Caco-2 (cell line): ENCODE measurements around the gene MAD1L1. TPM values are rescaled to one million over a fixed set of nuclear protein-coding genes. Genes with fewer than 3 reads are reported as not detected.
"Not testable (repeated sequence)": the region's sequence is repeated elsewhere in the genome, so short reads cannot be mapped to it uniquely, and the experiment has no call there.

Experiments used
- BruUV-seq: library from RNA; stranded (reverse); fragments of 400-500 nt; replicated peaks from 2 replicates; lab custom pipeline; 2021; lab: Mats Ljungman, UMichigan
- CTCF ChIA-PET: fragments of 300-600 bp; sonication (Branson Sonifier 250); formaldehyde crosslinking; loops from one replicate; lab custom pipeline; 2022; ENCODE audit warnings: antibody characterized with exemption; lab: Charles Lee
- POLR2A ChIA-PET: fragments of 300-600 bp; sonication (Branson Sonifier 250); formaldehyde crosslinking; loops from one replicate; lab custom pipeline; 2022; ENCODE audit warnings: antibody characterized with exemption; lab: Charles Lee
- DNase-seq, 2 experiments: peaks; one replicate each; pipeline versions ENCODE4 v3.0.0 to v3.0.0-alpha.2; 2020 to 2022
- H3K27me3 ChIP-seq: replicated peaks from 2 replicates; pipeline ENCODE4 v1.6.0; 2011; ENCODE audit warnings: low read length; ENCODE audit not compliant: control insufficient read depth, insufficient read depth
- H3K36me3 ChIP-seq: 2 replicates; pipeline ENCODE4 v1.5.1; 2011; ENCODE audit warnings: low read length; ENCODE audit not compliant: control insufficient read depth, insufficient read depth
- H3K4me1 ChIP-seq: fragments of 250-450 bp; sonication (Bioruptor Pico); 2 replicates; pipeline ENCODE4 v1.5.1; 2020; ENCODE audit warnings: mild to moderate bottlenecking
- H3K4me3 ChIP-seq: 2 replicates; pipeline ENCODE4 v1.5.1; 2011; ENCODE audit warnings: low read depth, mild to moderate bottlenecking, control low read depth, low read length
- H3K9me3 ChIP-seq: fragments of 250-450 bp; sonication (Bioruptor Pico); 2 replicates; pipeline ENCODE4 v1.5.1; 2020; ENCODE audit warnings: mild to moderate bottlenecking, moderate library complexity
- H3K27ac Mint-ChIP-seq: one replicate; pipeline ENCODE4 v1.8.0; 2022; ENCODE audit warnings: mixed read lengths; ENCODE audit not compliant: unreplicated experiment
- H3K27me3 Mint-ChIP-seq: one replicate; pipeline ENCODE4 v1.8.0; 2022; ENCODE audit warnings: mixed read lengths; ENCODE audit not compliant: insufficient read depth, unreplicated experiment
- H3K36me3 Mint-ChIP-seq: one replicate; pipeline ENCODE4 v1.8.0; 2022; ENCODE audit warnings: mild to moderate bottlenecking, mixed read lengths; ENCODE audit not compliant: insufficient read depth, unreplicated experiment
- H3K4me1 Mint-ChIP-seq: one replicate; pipeline ENCODE4 v1.8.0; 2022; ENCODE audit warnings: low read depth, mixed read lengths; ENCODE audit not compliant: unreplicated experiment
- H3K4me3 Mint-ChIP-seq: one replicate; pipeline ENCODE4 v1.8.0; 2022; ENCODE audit warnings: mild to moderate bottlenecking, moderate library complexity, mixed read lengths; ENCODE audit not compliant: unreplicated experiment
- H3K9me3 Mint-ChIP-seq: one replicate; pipeline ENCODE4 v1.8.0; 2022; ENCODE audit warnings: mixed read lengths; ENCODE audit not compliant: unreplicated experiment
- CTCF ChIP-seq, 2 experiments: fragments of 200-600 bp in 1 of 2; IDR thresholded peaks; 1 replicate in 1 of 2; 2 replicates in 1 of 2; pipeline versions ENCODE4 v1.5.1 to v1.8.0; 2011 to 2022; ENCODE audit warnings: antibody characterized with exemption in 1 of 2, control low read depth in 1 of 2, inconsistent platforms in 1 of 2, low read depth in 1 of 2, low read length in 1 of 2, mild to moderate bottlenecking in 1 of 2, moderate library complexity in 1 of 2; ENCODE audit not compliant: insufficient read depth in 1 of 2, severe bottlenecking in 1 of 2, unreplicated experiment in 1 of 2
- intact Hi-C: fragments of 100-400 bp; cut with micrococcal nuclease; formaldehyde crosslinking; loops from one replicate; pipeline ENCODE4 v1.10.0; 2022; ENCODE audit not compliant: unreplicated experiment
- total RNA-seq: library from RNA; stranded (reverse); gene quantifications from 2 replicates; pipeline ENCODE4 v1.2.3, GENCODE V29; 2022

The MAD1L1 gene
- total RNA-seq, 1 experiment from 2014 or later = 58.6 TPM

- CTCF ChIA-PET = no interaction called here
- no peaks in the 10 kb centered on the region for H3K27me3 Mint-ChIP-seq
- H3K27ac Mint-ChIP-seq = no peak overlapping the region
- Histone ChIP-seq H3K27me3 (no peaks in the 10 kb centered on the region), H3K36me3 (no peaks in the 10 kb centered on the region; the same call in 1 of the 2 replicates), H3K4me3 (no peak overlapping the region), H3K4me1 (no peaks in the 10 kb centered on the region), H3K9me3 (no peaks in the 10 kb centered on the region)
- peaks cover 11% of the 10 kb centered on the region for H3K36me3 Mint-ChIP-seq
- no peak overlapping the region for H3K4me3 Mint-ChIP-seq
- no peaks in the 10 kb centered on the region for H3K9me3 Mint-ChIP-seq
- no peaks in the 10 kb centered on the region for H3K4me1 Mint-ChIP-seq
- DNase-seq = peak in 1 of 2 experiments; percentile 16
- POLR2A ChIA-PET = no interaction called here
- TF ChIP-seq CTCF (IDR thresholded peaks at IDR 0.05; ENCODE audit: insufficient read depth in 1 of 2, low read depth in 1 of 2, low read length in 1 of 2, severe bottlenecking in 1 of 2, unreplicated experiment in 1 of 2) = no peak
- intact Hi-C loops = no loop called here
- BruUV-seq = no TSS peak
These were observed 389.4 kb downstream of the MAD1L1 start for GRCh38 chr7:1843271-1843861.

GRCh38 chr7:1842321-1843221 is 390.2 kb downstream of the MAD1L1 start:
- peak; percentile 22 to 40 for DNase-seq
- no peaks in the 10 kb centered on the region for H3K4me1 Mint-ChIP-seq
- no peaks in the 10 kb centered on the region for H3K4me1 ChIP-seq
- no peaks in the 10 kb centered on the region for H3K9me3 Mint-ChIP-seq
- H3K4me3 Mint-ChIP-seq = no peak overlapping the region
- H3K27ac Mint-ChIP-seq = no peak overlapping the region
- intact Hi-C loops = no loop called here
- ChIA-PET CTCF (no interaction called here), POLR2A (no interaction called here)
- no peaks in the 10 kb centered on the region for H3K9me3 ChIP-seq
- no peaks in the 10 kb centered on the region for H3K27me3 Mint-ChIP-seq
- peaks cover 9% of the 10 kb centered on the region for H3K36me3 Mint-ChIP-seq
- no peak overlapping the region for H3K4me3 ChIP-seq
- H3K36me3 ChIP-seq = no peaks in the 10 kb centered on the region; the same call in 1 of the 2 replicates
- no peak for TF ChIP-seq CTCF (IDR thresholded peaks at IDR 0.05; ENCODE audit: insufficient read depth in 1 of 2, low read depth in 1 of 2, low read length in 1 of 2, severe bottlenecking in 1 of 2, unreplicated experiment in 1 of 2)
- H3K27me3 ChIP-seq = no peaks in the 10 kb centered on the region
- BruUV-seq = no TSS peak

GRCh38 chr7:1841286-1842021 is 391.3 kb downstream of the MAD1L1 start:
- H3K9me3 Mint-ChIP-seq, BruUV-seq, H3K36me3 Mint-ChIP-seq, CTCF ChIA-PET, H3K4me3 ChIP-seq, H3K27me3 ChIP-seq, H3K4me3 Mint-ChIP-seq, H3K4me1 Mint-ChIP-seq, POLR2A ChIA-PET, intact Hi-C loops, H3K36me3 ChIP-seq, H3K27ac Mint-ChIP-seq, H3K9me3 ChIP-seq, H3K27me3 Mint-ChIP-seq, H3K4me1 ChIP-seq: not testable (repeated sequence)
- peak in 1 of 2 experiments; percentile 19 for DNase-seq

- H3K27me3 ChIP-seq, BruUV-seq, H3K27ac Mint-ChIP-seq, POLR2A ChIA-PET, CTCF ChIA-PET, H3K9me3 Mint-ChIP-seq, H3K4me1 Mint-ChIP-seq, H3K4me1 ChIP-seq, H3K36me3 ChIP-seq, H3K27me3 Mint-ChIP-seq, H3K4me3 ChIP-seq, H3K9me3 ChIP-seq, H3K4me3 Mint-ChIP-seq, intact Hi-C loops, H3K36me3 Mint-ChIP-seq: not testable (repeated sequence)
- peak in 1 of 2 experiments; percentile 17 for DNase-seq
These were observed 392.0 kb downstream of the MAD1L1 start for GRCh38 chr7:1840744-1841143.
